Hypothalamus (tissue), 51 donors: ENCODE data around the gene SMO.
A peak's percentile ranks its signal among the peaks of the same experiment; 100 is the strongest.
"Not testable (repeated sequence)": the region's sequence is repeated elsewhere in the genome, so short reads cannot be mapped to it uniquely, and the experiment has no call there.

Experiments
- DNase-seq, 51 donors: peaks; one replicate each; lab custom pipeline; 2025; lab: John Stamatoyannopoulos, UW

The SMO gene

GRCh38 chr7:129169171-129169671, 19.2 kb upstream of the SMO start:
- peak in 11 of 51 donors; percentile 21 to 59 (median 38) for DNase-seq

- no peak for DNase-seq
Measured at GRCh38 chr7:129169686-129170440, 18.6 kb upstream of the SMO start.

GRCh38 chr7:129170441-129171021, 17.9 kb upstream of the SMO start:
- no peak for DNase-seq

GRCh38 chr7:129173861-129174260, 14.6 kb upstream of the SMO start:
- not testable (repeated sequence) for DNase-seq

- DNase-seq = no peak
Measured at GRCh38 chr7:129176916-129177710, 11.3 kb upstream of the SMO start.

GRCh38 chr7:129184981-129185670, 3.3 kb upstream of the SMO start:
- DNase-seq = no peak

- no peak for DNase-seq
Measured at GRCh38 chr7:129186749-129187260, 1.6 kb upstream of the SMO start.

- DNase-seq = no peak
Measured at GRCh38 chr7:129187681-129188371, 607 bp upstream of the SMO start.

GRCh38 chr7:129188892-129189660, 643 bp downstream of the SMO start:
- peak in 3 of 51 donors; percentile 30 to 39 (median 38) for DNase-seq

GRCh38 chr7:129189661-129190310, 1.4 kb downstream of the SMO start:
- no peak for DNase-seq

- DNase-seq = no peak
Measured at GRCh38 chr7:129191272-129191671, 2.8 kb downstream of the SMO start.

GRCh38 chr7:129193892-129194291, 5.5 kb downstream of the SMO start:
- no peak for DNase-seq

- no peak for DNase-seq
Measured at GRCh38 chr7:129197771-129198170, 9.3 kb downstream of the SMO start.

- no peak for DNase-seq
Measured at GRCh38 chr7:129199406-129199805, 11.0 kb downstream of the SMO start.

GRCh38 chr7:129202058-129202777, 13.8 kb downstream of the SMO start:
- no peak for DNase-seq

- DNase-seq = no peak
Measured at GRCh38 chr7:129203050-129203741, 14.8 kb downstream of the SMO start.

- DNase-seq = no peak
Measured at GRCh38 chr7:129205126-129205818, 16.8 kb downstream of the SMO start.
